ENCODE results near the gene LRIG1.
"Not testable (repeated sequence)": the region's sequence is repeated elsewhere in the genome, so short reads cannot be mapped to it uniquely, and the experiment has no call there.

Gene LRIG1

GRCh38 chr3:66427352-66427751 lies 73.5 kb downstream of the LRIG1 start:
- no peak for TF ChIP-seq POLR2AphosphoS5 (IDR thresholded peaks at IDR 0.05; ENCODE audit: low read depth, low read length)
- no peak for TF ChIP-seq TAF1 (IDR thresholded peaks at IDR 0.05; ENCODE audit: borderline replicate concordance, low read depth, low read length)
- TF ChIP-seq POLR2A (IDR thresholded peaks at IDR 0.05; ENCODE audit: low read depth, low read length) = no peak
- DNase-seq (ENCODE audit: insufficient read length) (no peak), FAIRE-seq (no peak)

DNA sequence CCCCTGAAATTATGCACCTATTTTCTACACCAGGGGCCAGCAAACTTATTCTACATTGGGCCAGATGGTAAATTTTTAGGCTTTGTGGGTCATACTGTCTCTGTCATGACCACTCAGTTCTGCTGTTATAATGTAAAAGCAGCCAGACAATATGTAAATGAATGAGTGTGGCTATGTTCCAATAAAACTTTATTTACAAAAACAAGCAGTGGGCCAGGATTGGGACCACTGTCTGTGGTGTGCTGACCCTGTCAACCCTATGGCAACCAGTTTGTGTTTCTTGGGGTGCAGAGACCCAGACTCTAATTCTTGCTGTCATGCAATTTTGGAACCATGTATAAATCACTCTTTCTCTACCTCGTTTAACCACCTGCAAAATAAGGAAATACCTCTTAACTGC lies 74.7 kb downstream of the LRIG1 start:
- FAIRE-seq = no peak
- TF ChIP-seq POLR2AphosphoS5 (IDR thresholded peaks at IDR 0.05; ENCODE audit: low read depth, low read length) (no peak), TAF1 (IDR thresholded peaks at IDR 0.05; ENCODE audit: borderline replicate concordance, low read depth, low read length) (no peak), POLR2A (IDR thresholded peaks at IDR 0.05; ENCODE audit: low read depth, low read length) (no peak)
- no peak for DNase-seq (ENCODE audit: insufficient read length)

DNA sequence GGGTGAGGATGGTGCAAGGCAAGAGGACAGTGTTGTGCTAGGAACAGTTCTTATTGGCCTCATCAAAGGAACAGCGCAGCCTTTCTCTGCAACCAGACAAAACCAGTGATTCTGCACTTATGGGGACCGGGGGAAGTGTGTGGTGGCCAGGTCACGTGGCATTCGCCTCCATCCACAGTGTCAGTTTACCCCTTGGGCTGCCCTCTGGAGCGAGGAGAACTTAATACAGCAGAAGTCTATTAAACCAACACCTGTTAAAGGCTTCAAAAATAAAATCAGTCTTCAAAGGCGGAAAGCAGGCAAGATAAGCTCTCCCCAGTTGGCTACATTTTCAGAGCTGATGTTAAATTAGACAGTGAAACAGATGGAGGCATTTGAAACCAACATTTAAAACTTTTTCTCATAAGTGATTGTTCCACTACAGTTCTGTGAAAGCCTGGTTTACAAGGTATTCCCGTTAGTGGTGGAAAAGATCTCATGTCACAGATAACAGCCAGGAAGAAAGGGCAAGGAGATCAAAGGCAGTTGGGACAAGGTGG lies 75.2 kb downstream of the LRIG1 start:
- FAIRE-seq (no peak), DNase-seq (ENCODE audit: insufficient read length) (no peak)
- TF ChIP-seq POLR2A (IDR thresholded peaks at IDR 0.05; ENCODE audit: low read depth, low read length) = no peak

GRCh38 chr3:66425032-66425431 lies 75.8 kb downstream of the LRIG1 start:
- FAIRE-seq (no peak), DNase-seq (ENCODE audit: insufficient read length) (no peak)

DNA sequence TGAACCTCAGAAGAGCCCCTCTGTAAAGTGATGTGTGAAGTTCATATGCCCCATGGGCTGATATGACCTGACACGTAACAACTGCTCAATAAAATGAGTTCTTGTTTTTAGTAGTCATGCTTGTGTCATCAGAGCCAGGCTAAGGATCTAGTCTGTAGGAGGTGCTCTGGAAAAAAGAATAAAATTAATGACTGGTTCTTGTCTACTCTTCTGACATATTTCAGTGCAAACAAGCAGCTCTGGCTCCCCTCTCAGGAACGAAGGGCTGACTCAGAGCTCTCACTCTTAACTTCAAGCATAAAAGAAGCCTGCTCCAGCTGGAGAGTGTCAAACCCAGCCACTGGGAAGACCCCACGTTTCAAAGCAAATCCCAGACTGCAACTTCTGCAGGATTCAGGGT lies 77.0 kb downstream of the LRIG1 start:
- no peak for TF ChIP-seq POLR2A (IDR thresholded peaks at IDR 0.05; ENCODE audit: low read depth, low read length)
- TF ChIP-seq POLR2AphosphoS5 (IDR thresholded peaks at IDR 0.05; ENCODE audit: low read depth, low read length) = no peak
- no peak for TF ChIP-seq TAF1 (IDR thresholded peaks at IDR 0.05; ENCODE audit: borderline replicate concordance, low read depth, low read length)
- FAIRE-seq (no peak), DNase-seq (ENCODE audit: insufficient read length) (no peak)

More at GRCh38 chr3:66425032-66425431, 75.8 kb downstream of the LRIG1 start:
- TF ChIP-seq POLR2AphosphoS5 (IDR thresholded peaks at IDR 0.05; ENCODE audit: low read depth, low read length) (no peak), POLR2A (IDR thresholded peaks at IDR 0.05; ENCODE audit: low read depth, low read length) (no peak), TAF1 (IDR thresholded peaks at IDR 0.05; ENCODE audit: borderline replicate concordance, low read depth, low read length) (no peak)

- not testable (repeated sequence) for DNase-seq (ENCODE audit: insufficient read length); FAIRE-seq
These were observed 78.9 kb downstream of the LRIG1 start for GRCh38 chr3:66421893-66422292.

DNA sequence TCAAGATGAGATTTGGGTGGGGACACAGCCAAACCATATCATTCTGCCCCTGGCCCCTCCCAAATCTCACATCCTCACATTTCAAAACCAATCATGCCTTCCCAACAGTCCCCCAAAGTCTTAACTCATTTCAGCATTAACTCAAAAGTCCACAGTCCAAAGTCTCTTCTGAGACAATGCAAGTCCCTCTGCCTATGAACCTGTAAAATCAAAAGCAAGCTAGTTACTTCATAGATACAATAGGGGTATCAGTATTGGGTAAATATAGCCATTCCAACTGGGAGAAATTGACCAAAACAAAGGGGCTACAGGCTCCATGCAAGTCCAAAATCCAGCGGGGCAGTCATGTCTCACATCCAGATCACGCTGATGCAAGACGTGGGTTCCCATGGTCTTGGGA lies 79.7 kb downstream of the LRIG1 start:
- not testable (repeated sequence) for DNase-seq (ENCODE audit: insufficient read length); FAIRE-seq

DNA sequence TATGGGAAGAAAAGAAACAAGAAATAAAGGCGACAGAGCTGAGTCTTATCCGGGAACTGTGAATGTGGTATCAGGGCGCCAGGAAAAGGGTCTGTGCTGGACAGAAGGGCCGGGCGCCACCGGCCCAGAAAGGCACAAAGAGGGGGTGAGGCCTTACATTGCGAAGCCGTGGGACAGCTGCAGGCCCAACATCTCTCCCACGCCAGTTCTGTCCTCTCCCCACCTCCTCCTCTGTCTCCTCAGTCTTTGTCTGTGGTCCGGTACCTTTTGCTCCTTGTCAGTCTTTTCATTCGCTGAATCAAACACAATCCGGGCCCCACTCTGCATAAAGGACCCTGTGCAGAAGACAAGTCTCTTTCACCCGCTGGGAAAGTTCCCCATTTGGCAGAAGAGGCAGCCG lies 81.8 kb downstream of the LRIG1 start:
- DNase-seq (ENCODE audit: insufficient read length) (no peak), FAIRE-seq (no peak)
- TF ChIP-seq TAF1 (IDR thresholded peaks at IDR 0.05; ENCODE audit: borderline replicate concordance, low read depth, low read length) (no peak), POLR2A (IDR thresholded peaks at IDR 0.05; ENCODE audit: low read depth, low read length) (no peak), POLR2AphosphoS5 (IDR thresholded peaks at IDR 0.05; ENCODE audit: low read depth, low read length) (no peak)

- DNase-seq (ENCODE audit: insufficient read length) (no peak), FAIRE-seq (no peak)
- no peak for TF ChIP-seq POLR2A (IDR thresholded peaks at IDR 0.05; ENCODE audit: low read depth, low read length)
- TF ChIP-seq POLR2AphosphoS5 (IDR thresholded peaks at IDR 0.05; ENCODE audit: low read depth, low read length) = no peak
- no peak for TF ChIP-seq TAF1 (IDR thresholded peaks at IDR 0.05; ENCODE audit: borderline replicate concordance, low read depth, low read length)
These were observed 82.3 kb downstream of the LRIG1 start for GRCh38 chr3:66418475-66418931.

DNA sequence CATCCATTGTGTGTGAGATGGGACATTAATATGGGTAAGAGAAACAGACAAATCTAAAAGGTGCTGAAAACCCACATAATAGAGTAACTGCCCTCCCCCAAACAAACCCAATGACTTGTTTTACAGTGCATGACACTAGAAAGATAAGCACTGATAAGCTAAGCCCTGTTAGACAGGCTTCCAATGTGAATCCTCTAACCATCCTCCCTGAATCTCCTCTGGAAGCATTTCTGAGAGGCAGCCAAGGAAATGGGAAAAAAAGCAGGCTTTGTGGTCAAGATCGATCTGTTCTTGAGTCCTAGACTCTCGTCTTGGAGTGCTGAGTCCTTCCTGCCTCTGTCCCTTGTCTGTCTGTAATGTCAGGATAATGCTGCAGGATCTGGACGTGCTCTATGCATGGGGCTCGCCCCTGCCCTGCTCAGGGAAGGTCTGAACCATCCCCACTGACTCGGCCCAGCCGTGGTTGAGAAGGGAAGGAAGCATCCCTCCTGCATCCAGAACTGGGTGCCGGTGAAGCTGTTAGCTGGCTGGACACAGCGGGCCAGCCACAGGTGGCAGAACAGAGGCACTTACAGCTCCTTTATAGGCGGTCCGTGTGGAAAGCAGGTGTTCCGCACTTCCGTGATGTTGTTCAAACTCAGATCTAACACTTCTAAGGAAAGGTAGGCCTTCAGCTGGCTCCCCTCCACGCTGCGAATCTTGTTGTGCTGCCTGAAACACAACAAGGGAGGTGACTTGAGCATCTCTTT lies 84.1 kb downstream of the LRIG1 start:
- DNase-seq (ENCODE audit: insufficient read length) (no peak), FAIRE-seq (no peak)
- TF ChIP-seq POLR2A (IDR thresholded peaks at IDR 0.05; ENCODE audit: low read depth, low read length) (no peak), POLR2AphosphoS5 (IDR thresholded peaks at IDR 0.05; ENCODE audit: low read depth, low read length) (no peak), TAF1 (IDR thresholded peaks at IDR 0.05; ENCODE audit: borderline replicate concordance, low read depth, low read length) (no peak)

DNA sequence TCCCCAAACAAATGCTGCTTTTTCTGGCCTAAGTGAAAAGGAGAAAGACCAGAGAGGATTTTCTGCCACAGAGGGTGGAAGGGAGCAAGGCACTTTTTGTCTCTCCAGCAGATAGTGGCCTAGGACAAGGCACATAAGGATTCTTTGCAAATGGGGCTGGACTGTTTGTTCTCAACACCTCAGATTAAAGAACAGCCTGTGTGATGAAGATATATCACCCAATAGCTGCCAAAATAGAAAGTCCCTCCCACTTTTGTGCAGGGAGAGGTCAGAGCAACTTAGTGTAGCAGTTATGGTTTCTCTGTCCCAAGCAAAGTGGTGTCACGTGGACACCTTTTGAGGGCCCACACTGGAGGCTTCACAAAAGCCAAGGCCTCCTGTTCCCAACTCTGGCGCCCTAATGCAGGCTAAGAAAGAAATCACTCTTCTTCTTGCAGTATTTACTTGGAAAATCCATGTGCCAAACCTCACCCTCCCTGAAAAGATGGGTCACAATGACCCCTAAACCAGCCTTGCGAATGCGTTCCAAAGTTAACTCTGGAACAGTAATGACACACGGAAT lies 84.9 kb downstream of the LRIG1 start:
- DNase-seq (ENCODE audit: insufficient read length) = no peak
- TF ChIP-seq TAF1 (IDR thresholded peaks at IDR 0.05; ENCODE audit: borderline replicate concordance, low read depth, low read length) (no peak), POLR2A (IDR thresholded peaks at IDR 0.05; ENCODE audit: low read depth, low read length) (no peak), POLR2AphosphoS5 (IDR thresholded peaks at IDR 0.05; ENCODE audit: low read depth, low read length) (no peak)

GRCh38 chr3:66414846-66415245 lies 86.0 kb downstream of the LRIG1 start:
- TF ChIP-seq POLR2AphosphoS5 (IDR thresholded peaks at IDR 0.05; ENCODE audit: low read depth, low read length) (no peak), TAF1 (IDR thresholded peaks at IDR 0.05; ENCODE audit: borderline replicate concordance, low read depth, low read length) (no peak), POLR2A (IDR thresholded peaks at IDR 0.05; ENCODE audit: low read depth, low read length) (no peak)
- DNase-seq (ENCODE audit: insufficient read length) = no peak
- FAIRE-seq = no peak

More for the DNA sequence above, 84.9 kb downstream of the LRIG1 start:
- no peak for FAIRE-seq

All from GM12892 (cell line).